HG02623 (cell line): ENCODE data around the gene CTDSPL2.
"Not testable (repeated sequence)": the region's sequence is repeated elsewhere in the genome, so short reads cannot be mapped to it uniquely, and the experiment has no call there.

Experiments
- ATAC-seq: cut with Tn5 transposase; IDR thresholded peaks from one replicate; pipeline ENCODE4 v1.9.1; 2021; ENCODE audit warnings: moderate library complexity; ENCODE audit not compliant: unreplicated experiment

Gene CTDSPL2

DNA sequence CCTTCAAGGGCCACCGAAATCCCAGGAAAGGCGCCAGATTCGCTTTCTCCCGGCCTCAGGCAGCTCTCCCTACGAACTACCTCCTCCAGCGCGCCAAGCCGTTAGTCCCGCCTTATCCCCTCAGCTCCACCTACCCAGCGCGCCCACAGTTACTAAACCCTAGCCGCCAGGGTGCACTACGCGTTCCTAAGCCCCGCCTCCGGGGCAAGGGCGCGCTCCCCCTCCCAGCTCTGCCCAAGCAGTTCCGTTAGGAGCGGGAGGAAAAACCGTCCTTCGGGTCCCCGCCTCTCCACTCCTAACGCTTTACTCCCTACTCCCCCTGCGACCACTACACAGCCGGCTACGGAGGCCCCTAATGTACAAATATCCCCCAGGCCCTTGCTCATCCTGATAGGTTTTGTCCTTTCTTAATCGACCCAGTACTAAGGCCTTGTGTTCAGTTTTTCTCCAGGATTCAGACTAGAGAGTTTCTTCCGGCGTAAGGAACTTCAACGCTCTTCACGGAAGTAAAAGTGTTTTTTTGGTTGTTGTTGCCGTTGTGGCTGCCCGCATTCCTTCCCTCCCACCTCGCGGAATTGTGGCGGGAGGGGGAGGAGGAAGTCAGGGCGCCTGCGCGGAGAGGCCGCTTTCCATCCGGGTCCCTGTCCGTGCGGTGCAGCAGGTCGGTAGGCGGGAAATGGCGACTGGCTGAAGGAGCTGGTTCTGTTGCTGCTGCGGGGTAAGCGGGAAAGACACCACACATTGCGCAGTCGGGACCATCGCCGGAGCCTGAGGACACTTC, at the start of gene CTDSPL2:
Gene CTDSPL2, plus strand, starts transcription at position 655 of the 781 bp plus-strand sequence. CDS start 31,386 bp downstream, outside the sequence.
- peak; percentile 88 for ATAC-seq

GRCh38 chr15:44381236-44381635, 46.2 kb upstream of the CTDSPL2 start:
- ATAC-seq, result no peak

- no peak for ATAC-seq
These were observed 42.0 kb upstream of the CTDSPL2 start for GRCh38 chr15:44385344-44385942.

DNA sequence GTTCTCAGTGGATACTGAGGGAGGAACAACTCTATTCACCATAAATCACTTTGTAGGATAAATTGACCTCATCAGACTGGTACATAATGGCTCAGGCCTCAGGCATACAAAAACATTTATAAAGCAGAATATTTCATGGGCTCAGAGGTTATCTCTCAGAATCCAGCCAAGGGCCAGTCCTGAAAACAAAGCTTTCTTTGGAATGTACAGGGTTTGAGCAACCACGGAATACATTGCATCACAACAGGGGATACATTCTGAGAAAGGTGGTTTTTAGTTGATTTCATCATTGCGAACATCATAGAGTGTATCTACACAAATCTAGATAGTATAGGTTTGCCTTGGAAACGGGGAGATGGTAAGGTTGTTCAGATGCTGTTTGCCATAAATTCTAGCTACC, 33.4 kb upstream of the CTDSPL2 start:
- no peak for ATAC-seq

GRCh38 chr15:44394562-44394961, 32.9 kb upstream of the CTDSPL2 start:
- ATAC-seq, result no peak

GRCh38 chr15:44397869-44398268, 29.6 kb upstream of the CTDSPL2 start:
- ATAC-seq, result no peak

GRCh38 chr15:44414001-44414400, 13.4 kb upstream of the CTDSPL2 start:
- ATAC-seq, result no peak

GRCh38 chr15:44427756-44428724, 611 bp downstream of the CTDSPL2 start:
- ATAC-seq, result peak; percentile 16

- no peak for ATAC-seq
These were observed 8.7 kb downstream of the CTDSPL2 start for GRCh38 chr15:44435893-44436667.

- ATAC-seq, result no peak
These were observed 11.0 kb downstream of the CTDSPL2 start for GRCh38 chr15:44438402-44438801.

- no peak for ATAC-seq
These were observed 13.7 kb downstream of the CTDSPL2 start for GRCh38 chr15:44441095-44441501.

GRCh38 chr15:44443515-44443914, 16.1 kb downstream of the CTDSPL2 start:
- ATAC-seq, result no peak

GRCh38 chr15:44447772-44448376, 20.4 kb downstream of the CTDSPL2 start:
- ATAC-seq, result no peak

GRCh38 chr15:44450172-44450571, 22.7 kb downstream of the CTDSPL2 start:
- ATAC-seq, result no peak

DNA sequence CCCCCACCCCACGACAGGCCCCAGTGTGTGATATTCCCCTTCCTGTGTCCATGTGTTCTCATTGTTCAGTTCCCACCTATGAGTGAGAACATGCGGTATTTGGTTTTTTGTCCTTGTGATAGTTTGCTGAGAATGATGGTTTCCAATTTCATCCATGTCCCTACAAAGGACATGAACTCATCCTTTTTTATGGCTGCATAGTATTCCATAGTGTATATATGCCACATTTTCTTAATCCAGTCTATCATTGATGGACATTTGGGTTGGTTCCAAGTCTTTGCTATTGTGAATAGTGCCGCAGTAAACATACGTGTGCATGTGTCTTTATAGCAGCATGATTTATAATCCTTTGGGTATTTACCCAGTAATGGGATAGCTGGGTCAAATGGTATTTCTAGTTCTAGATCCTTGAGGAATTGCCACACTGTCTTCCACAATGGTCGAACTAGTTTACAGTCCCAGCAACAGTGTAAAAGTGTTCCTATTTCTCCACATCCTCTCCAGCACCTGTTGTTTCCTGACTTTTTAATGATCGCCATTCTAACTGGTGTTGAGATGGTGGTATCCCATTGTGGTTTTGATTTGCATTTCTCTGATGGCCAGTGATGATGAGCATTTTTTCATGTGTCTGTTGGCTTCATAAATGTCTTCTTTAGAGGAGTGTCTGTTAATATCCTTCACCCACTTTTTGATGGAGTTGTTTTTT, 26.3 kb downstream of the CTDSPL2 start:
- not testable (repeated sequence) for ATAC-seq

GRCh38 chr15:44458429-44458828, 31.0 kb downstream of the CTDSPL2 start:
- no peak for ATAC-seq

DNA sequence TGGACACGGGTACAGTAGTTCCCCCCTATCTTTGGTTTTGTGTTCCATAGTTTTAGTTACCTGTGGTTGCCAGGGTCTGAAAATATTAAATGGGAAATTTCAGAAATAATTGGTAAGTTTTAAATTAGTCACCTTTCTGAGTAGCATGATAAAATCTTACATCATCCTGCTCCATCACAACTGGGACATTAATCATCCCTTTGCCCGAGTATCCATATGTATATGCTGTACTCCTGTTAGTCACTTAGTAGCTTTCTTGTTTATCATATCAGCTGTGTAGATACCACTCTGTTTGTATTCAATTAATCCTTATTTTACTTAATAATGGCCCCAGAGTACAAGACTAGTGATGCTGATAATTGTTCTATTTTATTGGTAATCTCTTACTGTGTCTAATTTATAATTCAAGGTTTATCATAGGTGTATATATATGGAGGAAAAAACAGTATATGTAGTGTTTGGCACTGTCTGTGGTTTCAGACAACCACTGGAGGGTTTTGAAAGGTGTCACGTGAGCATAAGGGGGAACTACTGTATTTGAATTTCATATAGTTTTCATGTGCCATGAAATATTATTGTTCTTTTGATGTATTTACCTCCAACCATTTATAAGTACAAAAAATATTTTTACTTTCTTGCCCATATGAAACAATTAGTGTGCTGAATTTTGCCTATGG, 41.4 kb downstream of the CTDSPL2 start:
- no peak for ATAC-seq

DNA sequence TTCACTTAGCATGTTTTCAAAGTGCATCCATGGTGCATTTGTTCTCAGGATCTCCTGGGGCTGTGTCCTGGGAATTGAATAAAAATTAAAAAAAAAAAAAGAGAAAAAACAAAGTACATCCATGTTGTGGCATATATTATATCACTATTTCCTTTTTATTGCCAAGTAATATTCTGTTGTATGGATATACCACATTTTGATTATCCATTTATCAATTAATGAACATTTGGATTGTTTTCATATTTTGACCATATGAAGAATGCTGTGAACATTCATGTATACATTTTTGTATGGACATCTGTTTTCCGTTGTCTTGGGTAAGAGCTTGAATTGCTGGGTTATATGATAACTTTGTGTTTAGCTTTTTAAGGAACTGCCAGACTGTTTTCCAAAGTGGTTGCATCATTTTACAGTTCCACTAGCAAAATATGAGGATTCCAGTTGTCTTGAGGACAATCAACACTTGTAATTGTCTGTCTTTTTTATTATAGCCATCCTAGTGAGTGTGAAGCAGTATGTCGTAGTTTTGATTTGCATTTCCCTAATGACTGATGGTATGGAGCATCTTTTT, 44.5 kb downstream of the CTDSPL2 start:
- ATAC-seq, result no peak

- ATAC-seq, result no peak
These were observed 51.9 kb downstream of the CTDSPL2 start for GRCh38 chr15:44479343-44479742.
